ENCODE data around the gene STAP2. TPM values are rescaled to one million over a fixed set of nuclear protein-coding genes. Genes with fewer than 3 reads are reported as not detected.

STAP2 gene
- total and polyA plus RNA-seq, 10 of the 15 experiments (the other 5 are each of a cell fraction or from before 2014, with no cell fraction given): 0.84 to 22.4 (median 15.2) TPM

DNA sequence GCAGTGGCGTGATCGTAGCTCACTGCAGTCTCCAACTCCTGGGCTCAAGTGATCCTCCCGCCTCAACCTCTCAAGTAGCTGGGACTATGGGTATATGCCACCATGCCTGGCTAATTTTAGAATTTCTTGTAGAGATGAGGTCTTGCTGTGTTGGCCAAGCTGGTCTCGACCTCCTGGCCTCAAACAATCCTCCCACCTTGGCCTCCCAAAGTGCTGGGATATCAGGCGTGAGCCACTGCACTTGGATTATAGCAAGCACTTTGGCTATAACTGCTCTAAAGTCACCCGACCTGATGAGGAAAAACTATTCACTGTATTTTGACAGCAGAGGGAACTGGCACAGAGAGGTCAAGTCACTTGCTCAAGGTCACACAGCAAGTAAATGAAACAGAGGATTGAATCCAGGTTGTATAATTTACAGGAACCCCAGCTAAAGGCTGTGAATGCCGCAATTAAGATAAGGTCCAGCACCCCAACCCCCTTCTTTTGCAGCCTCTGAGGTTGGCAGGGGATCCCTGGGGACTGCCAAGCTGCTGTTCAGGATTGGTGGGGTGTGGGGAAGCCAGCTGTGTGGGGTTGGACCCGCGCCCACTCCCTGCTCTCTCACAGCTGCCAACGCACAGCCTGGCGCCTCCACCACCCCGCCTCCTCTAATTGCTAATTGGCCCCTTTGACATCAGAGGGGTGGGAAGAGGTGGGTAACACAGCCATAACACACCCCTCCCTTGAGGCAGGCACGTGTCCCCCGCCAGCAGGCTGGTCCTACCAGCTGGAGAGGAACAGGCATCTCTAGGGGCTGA lies 42.5 kb downstream of the STAP2 start:
- no peak for FAIRE-seq
- ChIA-PET RAD21 (ENCODE audit: unreplicated experiment) (no interaction called here), POLR2A (no interaction called here), CTCF (interaction anchor here (1.1 to 1.4 kb wide), 2 partner anchors 29 to 156 kb away, joined by 3 to 4 read pairs; no protein-coding TSS in a partner anchor), SMC1A (ENCODE audit: uncharacterized antibody, unreplicated experiment) (interaction anchor here (0.9 kb wide), 1 partner anchor 23 kb away, joined by 3 read pairs; no protein-coding TSS in a partner anchor)
- H3K79me2 ChIP-seq (ENCODE audit: control insufficient read depth, insufficient read depth, low read length): no peaks in the 10 kb centered on the region
- H3K27ac ChIP-seq (ENCODE audit: control insufficient read depth, insufficient read depth): no peak overlapping the region
- no peak overlapping the region for H3K4me2 ChIP-seq (ENCODE audit: control insufficient read depth, insufficient read depth)
- no peak overlapping the region for H3K4me3 ChIP-seq
- in situ Hi-C loops (cut with MboI): no loop called here
- ATAC-seq: no peak; the same call in 1 of the 3 replicates
- intact Hi-C loops (cut with micrococcal nuclease; ENCODE audit: unreplicated experiment): no loop called here
- no peak overlapping the region for H3K9ac ChIP-seq (ENCODE audit: control insufficient read depth, insufficient read depth, low read length)
- H3K36me3 ChIP-seq (ENCODE audit: control insufficient read depth in 2 of 2, insufficient read depth in 2 of 2, low read length in 1 of 2): no peaks in the 10 kb centered on the region
- TF ChIP-seq BHLHE40 (IDR thresholded peaks at IDR 0.05; ENCODE audit: borderline replicate concordance in 1 of 2, low read depth in 2 of 2, low read length in 1 of 2): peak in 1 of 2 experiments; percentile 33; a peak in 1 of 4 replicates
- TF ChIP-seq RB1 (IDR thresholded peaks at IDR 0.05; ENCODE audit: borderline replicate concordance): no peak
- DNase-seq (ENCODE audit: low read depth, low spot score): no peak
- no peaks in the 10 kb centered on the region for H3K27me3 ChIP-seq (replicated peaks in 1 of 2; ENCODE audit: control insufficient read depth in 2 of 2, insufficient read depth in 2 of 2, low read length in 1 of 2)
- H3K4me1 ChIP-seq (ENCODE audit: control insufficient read depth, insufficient read depth, low read length): no peaks in the 10 kb centered on the region
- H3K9me3 ChIP-seq (replicated peaks; ENCODE audit: control insufficient read depth, insufficient read depth, low read length): no peaks in the 10 kb centered on the region
- 19% methylated on average over 14 of the region's 14 CpGs for WGBS (ENCODE audit: insufficient coverage, insufficient replicate concordance, low lambda C conversion rate, missing lambda C conversion rate)
- H4K20me1 ChIP-seq (ENCODE audit: control insufficient read depth, insufficient read depth): no peaks in the 10 kb centered on the region
- no TSS peak for BruUV-seq (replicated peaks)
- no peak overlapping the region for H2AFZ ChIP-seq (ENCODE audit: control insufficient read depth, low read depth, low read length)

GRCh38 chr19:4294389-4294788 lies 44.2 kb downstream of the STAP2 start:
- Histone ChIP-seq H3K4me2 (ENCODE audit: control insufficient read depth, insufficient read depth) (no peak overlapping the region), H3K36me3 (ENCODE audit: control insufficient read depth in 2 of 2, insufficient read depth in 2 of 2, low read length in 1 of 2) (no peaks in the 10 kb centered on the region), H3K9me3 (replicated peaks; ENCODE audit: control insufficient read depth, insufficient read depth, low read length) (no peaks in the 10 kb centered on the region), H3K79me2 (ENCODE audit: control insufficient read depth, insufficient read depth, low read length) (no peaks in the 10 kb centered on the region), H4K20me1 (ENCODE audit: control insufficient read depth, insufficient read depth) (no peaks in the 10 kb centered on the region), H3K27me3 (replicated peaks in 1 of 2; ENCODE audit: control insufficient read depth in 2 of 2, insufficient read depth in 2 of 2, low read length in 1 of 2) (no peaks in the 10 kb centered on the region), H3K4me1 (ENCODE audit: control insufficient read depth, insufficient read depth, low read length) (no peaks in the 10 kb centered on the region), H3K4me3 (no peak overlapping the region), H2AFZ (ENCODE audit: control insufficient read depth, low read depth, low read length) (no peak overlapping the region), H3K9ac (ENCODE audit: control insufficient read depth, insufficient read depth, low read length) (no peak overlapping the region), H3K27ac (ENCODE audit: control insufficient read depth, insufficient read depth) (no peak overlapping the region)
- in situ Hi-C loops (cut with MboI): no loop called here
- POLR2A ChIA-PET: no interaction called here
- no peak for TF ChIP-seq SMC3 (IDR thresholded peaks at IDR 0.05; ENCODE audit: borderline replicate concordance, low read length)
- TF ChIP-seq CUX1 (IDR thresholded peaks at IDR 0.05; ENCODE audit: insufficient replicate concordance, low read depth, low read length): no peak
- no peak for TF ChIP-seq CREB1 (IDR thresholded peaks at IDR 0.05; ENCODE audit: low read depth)
- no peak for TF ChIP-seq HDAC2 (IDR thresholded peaks at IDR 0.05)
- TF ChIP-seq KAT2A (conservative IDR thresholded peaks at IDR 0.05; ENCODE audit: control insufficient read depth, low read depth, low read length): no peak
- no peak for TF ChIP-seq ZNF24 (IDR thresholded peaks at IDR 0.05)
- TF ChIP-seq RUNX3 (IDR thresholded peaks at IDR 0.05; ENCODE audit: low read length): no peak
- no peak for TF ChIP-seq SMAD1 (IDR thresholded peaks at IDR 0.05; ENCODE audit: low read depth, partially characterized antibody)
- no peak for TF ChIP-seq TCF12 (IDR thresholded peaks at IDR 0.05; ENCODE audit: low read depth, low read length)
- TF ChIP-seq SIX5 (IDR thresholded peaks at IDR 0.05; ENCODE audit: low read depth, low read length, severe bottlenecking): no peak
- 64% methylated on average over 9 of the region's 10 CpGs for WGBS (ENCODE audit: insufficient coverage, insufficient replicate concordance, low lambda C conversion rate, missing lambda C conversion rate)
- RAD21 ChIA-PET (ENCODE audit: unreplicated experiment): no interaction called here
- no peak for DNase-seq (ENCODE audit: low read depth, low spot score)
- no TSS peak for BruUV-seq (replicated peaks)
- SMC1A ChIA-PET (ENCODE audit: uncharacterized antibody, unreplicated experiment): no interaction called here
- intact Hi-C loops (cut with micrococcal nuclease; ENCODE audit: unreplicated experiment): no loop called here
- FAIRE-seq: no peak
- CTCF ChIA-PET: no interaction called here
- no peak for ATAC-seq

Measured in GM12878 (cell line).